Hepatocyte (in vitro differentiated cells): Measurements from ENCODE around the gene CYSRT1. TPM values are rescaled to one million over a fixed set of nuclear protein-coding genes. Genes with fewer than 3 reads are reported as not detected.

Source experiments
- DNase-seq: peaks from one replicate; pipeline ENCODE4 v3.0.0-alpha.2; 2016; ENCODE audit warnings: low spot score
- H2AFZ ChIP-seq: fragments of 200-600 bp; sonication (generic); 2 replicates; pipeline ENCODE4 v1.6.0; 2016; ENCODE audit warnings: antibody characterized with exemption, mild to moderate bottlenecking
- H3K27ac ChIP-seq: fragments of 200-600 bp; sonication (generic); 2 replicates; pipeline ENCODE4 v1.5.1; 2016; ENCODE audit warnings: mild to moderate bottlenecking
- H3K27me3 ChIP-seq: fragments of 200-600 bp; sonication (generic); 2 replicates; pipeline ENCODE4 v1.6.1; 2016
- H3K36me3 ChIP-seq: fragments of 200-600 bp; sonication (generic); replicated peaks from 2 replicates; pipeline ENCODE4 v1.5.1; 2016; ENCODE audit warnings: low read depth; ENCODE audit not compliant: insufficient read depth
- H3K4me1 ChIP-seq: fragments of 200-600 bp; sonication (generic); 2 replicates; pipeline ENCODE4 v1.5.1; 2016; ENCODE audit warnings: mild to moderate bottlenecking, moderate library complexity; ENCODE audit not compliant: insufficient read depth
- H3K4me2 ChIP-seq: fragments of 200-600 bp; sonication (generic); 2 replicates; pipeline ENCODE4 v1.6.0; 2016
- H3K4me3 ChIP-seq: fragments of 200-600 bp; sonication (generic); 2 replicates; pipeline ENCODE4 v1.5.1; 2016; ENCODE audit warnings: mild to moderate bottlenecking
- H3K79me2 ChIP-seq: fragments of 200-600 bp; sonication (generic); 2 replicates; pipeline ENCODE4 v1.6.0; 2017; ENCODE audit warnings: mild to moderate bottlenecking
- H3K9me2 ChIP-seq: fragments of 200-600 bp; sonication (generic); replicated peaks from 2 replicates; pipeline ENCODE4 v1.6.0; 2017; ENCODE audit warnings: mild to moderate bottlenecking; ENCODE audit not compliant: insufficient read depth
- H3K9me3 ChIP-seq: fragments of 200-600 bp; sonication (generic); 2 replicates; pipeline ENCODE4 v1.5.1; 2016; ENCODE audit warnings: low read depth, mild to moderate bottlenecking
- H4K20me1 ChIP-seq: fragments of 200-600 bp; sonication (generic); 2 replicates; pipeline ENCODE4 v1.6.0; 2016; ENCODE audit warnings: mild to moderate bottlenecking; ENCODE audit not compliant: insufficient read depth, poor library complexity, severe bottlenecking
- EZH2 ChIP-seq: fragments of 200-600 bp; sonication (generic); IDR thresholded peaks from 2 replicates; pipeline ENCODE4 v1.6.1; 2016; ENCODE audit warnings: antibody characterized with exemption, mild to moderate bottlenecking, borderline replicate concordance
- EZH2phosphoT487 ChIP-seq: fragments of 200-600 bp; sonication (generic); IDR thresholded peaks from one replicate; pipeline ENCODE4 v1.6.1; 2018; ENCODE audit warnings: antibody characterized with exemption, mild to moderate bottlenecking, low read depth, moderate library complexity; ENCODE audit not compliant: unreplicated experiment, severe bottlenecking
- WGBS: methylation state at CpG from one replicate; pipeline ENCODE4 v1.1.6; 2016; ENCODE audit warnings: low lambda C conversion rate; ENCODE audit errors: missing lambda C conversion rate; 5-methylcytosine and 5-hydroxymethylcytosine counted together
- polyA plus RNA-seq: library from polyadenylated mRNA; unstranded; fragments of >200 nt; fragmentation: Nextera tagmentation; extraction: Ambion mirVana; gene quantifications from 2 replicates; pipeline ENCODE4 v1.2.1, GENCODE V29; 2016
- total RNA-seq: library from RNA; depleted of rRNA; stranded (reverse); fragments of >200 nt; gene quantifications from 2 replicates; pipeline ENCODE4 v1.2.3, GENCODE V29; 2014
- TF ChIP-seq, protein P1 (sequence below): fragments of 200-600 bp; sonication (generic); IDR thresholded peaks from 2 replicates; pipeline ENCODE4 v1.5.1; 2016; ENCODE audit warnings: antibody characterized with exemption, mild to moderate bottlenecking; ENCODE audit not compliant: poor library complexity

The CYSRT1 gene
- total and polyA plus RNA-seq, 2 experiments from 2014 or later, result 1.4 to 2.1 TPM

DNA sequence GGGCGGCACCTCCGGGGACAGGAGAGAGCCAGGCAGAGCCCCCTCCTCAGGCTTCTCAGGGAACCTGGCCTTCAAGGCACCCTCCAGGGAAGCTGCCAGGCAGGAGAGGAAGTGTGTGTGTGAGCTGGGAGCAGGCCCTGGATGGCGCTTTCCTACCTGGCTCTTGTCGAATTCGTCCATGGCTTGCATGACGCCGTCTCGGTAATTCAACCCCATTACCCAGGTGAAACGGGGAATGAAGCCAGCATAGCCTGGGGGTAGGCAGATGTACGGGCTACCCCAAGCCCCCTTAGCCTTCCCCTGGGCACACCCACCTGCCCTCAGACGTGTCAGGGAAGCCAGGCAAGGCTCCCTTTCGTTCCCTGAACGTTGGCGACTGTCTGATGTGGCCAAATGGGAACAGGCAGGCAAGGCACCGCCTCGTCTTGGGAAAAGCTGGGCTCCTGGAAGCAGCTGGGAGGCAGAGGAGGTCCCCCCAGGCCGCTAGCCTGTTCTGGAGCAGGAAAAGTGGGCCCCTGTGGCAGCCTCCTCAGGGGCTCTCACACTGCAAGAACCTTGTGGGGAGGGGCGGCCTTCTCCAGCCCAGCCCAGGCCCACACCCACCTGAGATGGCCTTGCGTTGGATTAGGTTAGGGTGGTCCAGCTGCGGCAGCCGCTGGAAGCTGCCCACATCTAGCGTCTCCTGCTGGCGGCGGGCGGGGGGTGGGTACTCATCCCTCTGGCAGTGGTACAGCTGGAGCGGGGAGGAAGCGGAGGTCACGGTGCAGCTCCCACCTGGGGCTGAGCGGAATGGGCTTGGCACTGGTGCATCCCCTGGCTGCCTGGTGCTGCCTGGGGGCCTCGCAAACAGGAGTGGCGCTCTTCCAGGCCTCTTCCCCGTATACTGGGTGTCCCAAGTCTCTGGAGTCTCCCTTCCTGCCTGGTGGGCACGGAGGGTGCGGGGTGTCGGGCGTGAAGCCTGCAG, 19.8 kb downstream of the CYSRT1 start:
- peak; percentile 9 for DNase-seq
- H2AFZ ChIP-seq, result no peak overlapping the region
- H3K9me3 ChIP-seq, result no peaks in the 10 kb centered on the region
- H4K20me1 ChIP-seq, result peaks cover 24% of the 10 kb centered on the region
- H3K36me3 ChIP-seq, result no peaks in the 10 kb centered on the region
- H3K4me2 ChIP-seq, result no peak overlapping the region
- no peaks in the 10 kb centered on the region for H3K9me2 ChIP-seq
- no peaks in the 10 kb centered on the region for H3K27me3 ChIP-seq
- 59% methylated on average over 35 of the region's 36 CpGs for WGBS
- TF ChIP-seq, protein P1, sequence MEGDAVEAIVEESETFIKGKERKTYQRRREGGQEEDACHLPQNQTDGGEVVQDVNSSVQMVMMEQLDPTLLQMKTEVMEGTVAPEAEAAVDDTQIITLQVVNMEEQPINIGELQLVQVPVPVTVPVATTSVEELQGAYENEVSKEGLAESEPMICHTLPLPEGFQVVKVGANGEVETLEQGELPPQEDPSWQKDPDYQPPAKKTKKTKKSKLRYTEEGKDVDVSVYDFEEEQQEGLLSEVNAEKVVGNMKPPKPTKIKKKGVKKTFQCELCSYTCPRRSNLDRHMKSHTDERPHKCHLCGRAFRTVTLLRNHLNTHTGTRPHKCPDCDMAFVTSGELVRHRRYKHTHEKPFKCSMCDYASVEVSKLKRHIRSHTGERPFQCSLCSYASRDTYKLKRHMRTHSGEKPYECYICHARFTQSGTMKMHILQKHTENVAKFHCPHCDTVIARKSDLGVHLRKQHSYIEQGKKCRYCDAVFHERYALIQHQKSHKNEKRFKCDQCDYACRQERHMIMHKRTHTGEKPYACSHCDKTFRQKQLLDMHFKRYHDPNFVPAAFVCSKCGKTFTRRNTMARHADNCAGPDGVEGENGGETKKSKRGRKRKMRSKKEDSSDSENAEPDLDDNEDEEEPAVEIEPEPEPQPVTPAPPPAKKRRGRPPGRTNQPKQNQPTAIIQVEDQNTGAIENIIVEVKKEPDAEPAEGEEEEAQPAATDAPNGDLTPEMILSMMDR, result no peak
- TF ChIP-seq EZH2 (no peak), EZH2phosphoT487 (no peak)
- no peak overlapping the region for H3K4me3 ChIP-seq
- H3K4me1 ChIP-seq, result peaks cover 9% of the 10 kb centered on the region
- H3K27ac ChIP-seq, result no peak overlapping the region
- peaks cover 29% of the 10 kb centered on the region for H3K79me2 ChIP-seq

GRCh38 chr9:137245450-137246421, 20.8 kb downstream of the CYSRT1 start:
- Histone ChIP-seq H3K79me2 (peaks cover 29% of the 10 kb centered on the region), H3K27me3 (no peaks in the 10 kb centered on the region), H3K9me2 (no peaks in the 10 kb centered on the region), H3K9me3 (no peaks in the 10 kb centered on the region), H3K4me3 (no peak overlapping the region), H4K20me1 (peaks cover 24% of the 10 kb centered on the region), H3K4me2 (no peak overlapping the region), H3K36me3 (no peaks in the 10 kb centered on the region), H2AFZ (no peak overlapping the region), H3K4me1 (peaks cover 8% of the 10 kb centered on the region), H3K27ac (no peak overlapping the region)
- WGBS, result 94% methylated on average over 25 of the region's 25 CpGs
- peak; percentile 5 for DNase-seq
- TF ChIP-seq EZH2phosphoT487 (no peak), EZH2 (no peak)
- TF ChIP-seq, protein P1, result no peak

DNA sequence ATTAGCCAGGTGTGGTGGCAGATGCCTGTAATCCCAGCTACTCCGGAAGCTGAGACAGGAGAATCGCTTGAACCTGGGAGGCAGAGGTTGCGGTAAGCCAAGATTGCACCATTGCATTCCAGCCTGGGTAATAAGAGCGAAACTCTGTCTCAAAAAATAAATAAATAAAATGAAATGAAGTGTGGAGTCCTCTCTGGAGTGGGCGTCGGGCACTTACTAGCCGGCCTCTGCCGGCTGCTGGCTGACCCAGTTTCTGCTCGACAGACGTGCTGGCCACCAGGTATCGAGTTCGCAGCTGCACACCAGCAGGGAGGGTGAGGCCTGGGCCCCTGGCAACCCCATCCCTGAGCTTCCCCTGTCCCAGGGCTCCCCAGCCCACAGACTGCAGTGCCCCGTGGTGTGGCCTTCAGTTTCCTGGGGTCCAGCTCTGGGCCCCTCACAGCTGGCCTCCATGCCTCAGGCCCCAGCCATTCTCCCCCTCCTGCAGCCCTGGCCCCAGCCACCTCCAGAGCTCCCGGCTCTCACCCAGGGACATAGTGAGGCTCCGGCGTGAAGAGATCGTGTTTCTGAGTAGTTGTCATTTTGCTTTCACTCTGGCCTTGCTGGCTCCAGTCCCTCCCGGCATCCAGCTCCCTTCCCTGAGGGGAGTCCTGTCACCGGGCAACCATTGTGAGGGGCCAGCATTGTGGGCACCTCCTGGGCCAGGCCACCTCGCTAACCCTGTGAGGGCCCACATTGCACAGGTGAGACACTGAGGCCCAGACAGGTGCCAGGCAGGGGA, 22.4 kb downstream of the CYSRT1 start:
- TF ChIP-seq EZH2, result no peak
- TF ChIP-seq, protein P1, result no peak
- no peak for TF ChIP-seq EZH2phosphoT487
- no peak overlapping the region for H3K4me2 ChIP-seq
- WGBS, result 75% methylated on average over 20 of the region's 20 CpGs

More for the DNA sequence above, 22.4 kb downstream of the CYSRT1 start:
- Histone ChIP-seq H3K27ac (no peak overlapping the region), H3K36me3 (no peaks in the 10 kb centered on the region), H3K27me3 (no peaks in the 10 kb centered on the region), H3K4me1 (peaks cover 7% of the 10 kb centered on the region), H2AFZ (no peak overlapping the region), H3K79me2 (peaks cover 21% of the 10 kb centered on the region), H3K4me3 (no peak overlapping the region), H4K20me1 (peaks cover 16% of the 10 kb centered on the region), H3K9me3 (no peaks in the 10 kb centered on the region), H3K9me2 (no peaks in the 10 kb centered on the region)
- no peak for DNase-seq
